Measurements from ENCODE around the gene CTCF.
A peak's percentile ranks its signal among the peaks of the same experiment; 100 is the strongest.

CTCF gene

DNA sequence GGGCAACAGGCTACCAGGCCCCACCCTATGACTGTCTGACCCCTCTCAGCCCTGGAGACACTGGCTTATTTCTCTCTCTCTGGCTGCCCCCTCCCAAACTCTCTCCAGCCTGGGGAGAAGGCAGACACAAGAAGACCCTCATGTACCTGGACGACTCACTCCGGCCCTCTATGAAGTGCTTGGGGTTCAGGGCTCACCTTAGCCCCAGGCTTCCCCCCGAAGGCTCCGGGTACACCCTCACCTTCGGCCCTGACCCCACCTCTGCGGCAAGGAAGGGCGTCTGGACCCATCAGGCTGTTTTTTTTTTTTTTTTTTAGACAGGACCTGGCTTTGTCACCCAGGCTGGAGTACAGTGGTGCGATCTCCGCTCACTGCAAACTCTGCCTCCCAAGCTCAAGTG is 81.7 kb downstream of the CTCF start:
- peak overlapping the region; percentile 81 for H3K4me3 Mint-ChIP-seq
- H3K36me3 Mint-ChIP-seq (ENCODE audit: low read depth) = peaks cover 6% of the 10 kb centered on the region
- H3K27me3 Mint-ChIP-seq = no peaks in the 10 kb centered on the region
- H3K9me3 Mint-ChIP-seq = no peaks in the 10 kb centered on the region
- peak overlapping the region; percentile 61 for H3K27ac Mint-ChIP-seq
- H3K4me1 Mint-ChIP-seq (ENCODE audit: low read depth) = peaks cover 8% of the 10 kb centered on the region

- peak overlapping the region; percentile 91 for H3K27ac Mint-ChIP-seq
- H3K36me3 Mint-ChIP-seq (ENCODE audit: low read depth) = peaks cover 11% of the 10 kb centered on the region
- no peaks in the 10 kb centered on the region for H3K27me3 Mint-ChIP-seq
- no peaks in the 10 kb centered on the region for H3K9me3 Mint-ChIP-seq
- peaks cover 8% of the 10 kb centered on the region for H3K4me1 Mint-ChIP-seq (ENCODE audit: low read depth)
- H3K4me3 Mint-ChIP-seq = peak overlapping the region; percentile 85
Observed at GRCh38 chr16:67645397-67646121, 83.2 kb downstream of the CTCF start.

GRCh38 chr16:67647111-67647651 is 84.9 kb downstream of the CTCF start:
- H3K4me3 Mint-ChIP-seq = no peak overlapping the region
- no peaks in the 10 kb centered on the region for H3K27me3 Mint-ChIP-seq
- no peak overlapping the region for H3K27ac Mint-ChIP-seq

GRCh38 chr16:67647681-67648080 is 85.4 kb downstream of the CTCF start:
- Mint-ChIP-seq H3K4me3 (no peak overlapping the region), H3K4me1 (ENCODE audit: low read depth) (peaks cover 8% of the 10 kb centered on the region), H3K27me3 (no peaks in the 10 kb centered on the region), H3K36me3 (ENCODE audit: low read depth) (peaks cover 25% of the 10 kb centered on the region), H3K9me3 (no peaks in the 10 kb centered on the region), H3K27ac (no peak overlapping the region)

More at GRCh38 chr16:67647111-67647651, 84.9 kb downstream of the CTCF start:
- no peaks in the 10 kb centered on the region for H3K9me3 Mint-ChIP-seq
- H3K36me3 Mint-ChIP-seq (ENCODE audit: low read depth) = peaks cover 23% of the 10 kb centered on the region
- peaks cover 8% of the 10 kb centered on the region for H3K4me1 Mint-ChIP-seq (ENCODE audit: low read depth)

DNA sequence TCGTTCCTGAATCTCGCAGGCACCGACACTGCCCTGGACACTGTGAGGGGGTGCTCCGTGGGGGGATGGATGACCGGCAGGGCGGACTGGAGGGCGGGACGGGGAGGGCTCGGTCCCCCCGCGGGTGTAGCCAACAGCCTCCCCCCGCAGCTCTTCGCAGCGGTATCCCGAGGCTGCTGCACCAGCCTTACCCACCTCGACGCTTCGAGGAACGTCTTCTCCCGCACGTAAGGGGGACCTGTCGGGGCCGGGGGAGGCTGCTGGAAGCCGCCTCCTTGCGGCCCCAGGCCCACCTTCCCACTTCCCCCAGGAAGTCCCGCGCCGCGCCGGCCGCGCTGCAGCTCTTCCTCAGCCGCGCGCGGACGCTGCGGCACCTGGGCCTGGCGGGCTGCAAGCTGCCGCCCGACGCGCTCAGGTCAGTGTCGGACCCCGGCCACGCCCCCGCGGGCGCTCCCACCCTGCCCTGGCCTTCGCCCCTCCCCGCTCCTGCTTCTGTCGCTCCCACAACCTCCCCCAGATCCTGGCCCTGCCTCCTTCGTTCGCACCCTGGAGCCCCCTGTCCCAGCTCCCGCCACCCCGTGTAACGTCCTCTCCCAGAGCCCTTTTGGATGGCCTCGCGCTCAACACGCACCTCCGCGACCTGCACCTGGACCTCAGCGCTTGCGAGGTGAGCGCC is 85.9 kb downstream of the CTCF start:
- no peaks in the 10 kb centered on the region for H3K9me3 Mint-ChIP-seq

DNA sequence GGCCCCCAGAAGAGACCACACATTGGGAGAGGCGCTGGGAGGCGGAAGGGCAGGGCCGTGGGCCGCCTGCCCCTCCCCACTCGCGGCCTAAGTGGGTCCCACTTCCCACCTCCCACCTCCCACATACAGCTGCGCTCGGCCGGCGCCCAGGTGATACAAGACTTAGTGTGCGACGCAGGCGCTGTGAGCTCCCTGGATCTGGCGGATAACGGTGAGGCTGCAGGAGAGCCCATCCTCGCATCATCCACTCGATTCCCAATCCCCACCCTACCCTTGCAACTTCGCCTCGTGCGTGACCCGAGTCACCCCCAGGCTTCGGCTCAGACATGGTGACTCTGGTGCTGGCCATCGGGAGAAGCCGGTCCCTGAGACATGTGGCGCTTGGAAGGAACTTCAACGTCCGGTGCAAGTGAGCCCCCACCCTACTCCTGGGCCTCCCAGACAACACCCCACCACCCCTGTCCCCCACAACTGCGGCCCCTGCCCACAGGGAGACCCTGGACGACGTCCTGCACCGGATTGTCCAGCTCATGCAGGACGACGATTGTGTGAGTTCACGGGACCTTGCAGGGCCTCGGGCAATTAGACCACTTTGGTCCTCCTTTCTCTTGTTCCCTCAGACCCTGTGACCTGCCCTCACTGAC is 86.6 kb downstream of the CTCF start:
- H3K27ac Mint-ChIP-seq = no peak overlapping the region
- peaks cover 25% of the 10 kb centered on the region for H3K36me3 Mint-ChIP-seq (ENCODE audit: low read depth)

More for the DNA sequence above, 85.9 kb downstream of the CTCF start:
- H3K36me3 Mint-ChIP-seq (ENCODE audit: low read depth) = peaks cover 25% of the 10 kb centered on the region
- H3K4me3 Mint-ChIP-seq = no peak overlapping the region
- H3K27ac Mint-ChIP-seq = no peak overlapping the region
- no peaks in the 10 kb centered on the region for H3K27me3 Mint-ChIP-seq
- peaks cover 8% of the 10 kb centered on the region for H3K4me1 Mint-ChIP-seq (ENCODE audit: low read depth)

DNA sequence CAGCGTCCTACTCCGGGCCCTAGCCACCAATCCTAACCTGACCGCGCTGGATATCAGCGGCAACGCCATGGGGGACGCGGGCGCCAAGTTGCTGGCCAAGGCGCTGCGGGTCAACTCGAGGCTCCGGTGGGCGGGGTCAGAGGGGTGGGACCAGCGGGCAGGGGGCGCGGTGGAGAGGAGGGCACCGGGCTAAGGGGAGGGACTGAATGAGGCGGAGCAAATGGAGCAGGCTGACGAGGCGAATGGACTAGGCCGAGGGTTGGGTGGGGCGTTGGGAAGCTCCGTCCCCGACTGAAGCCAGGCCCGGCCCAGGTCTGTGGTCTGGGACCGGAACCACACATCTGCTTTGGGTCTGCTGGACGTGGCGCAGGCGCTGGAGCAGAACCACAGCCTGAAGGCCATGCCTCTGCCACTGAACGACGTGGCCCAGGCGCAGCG is 87.2 kb downstream of the CTCF start:
- Mint-ChIP-seq H3K36me3 (ENCODE audit: low read depth) (peaks cover 25% of the 10 kb centered on the region), H3K4me1 (ENCODE audit: low read depth) (peaks cover 5% of the 10 kb centered on the region), H3K27me3 (no peaks in the 10 kb centered on the region), H3K9me3 (no peaks in the 10 kb centered on the region), H3K4me3 (no peak overlapping the region), H3K27ac (no peak overlapping the region)

More for the DNA sequence above, 86.6 kb downstream of the CTCF start:
- no peaks in the 10 kb centered on the region for H3K9me3 Mint-ChIP-seq
- H3K4me3 Mint-ChIP-seq = no peak overlapping the region
- peaks cover 8% of the 10 kb centered on the region for H3K4me1 Mint-ChIP-seq (ENCODE audit: low read depth)
- H3K27me3 Mint-ChIP-seq = no peaks in the 10 kb centered on the region

DNA sequence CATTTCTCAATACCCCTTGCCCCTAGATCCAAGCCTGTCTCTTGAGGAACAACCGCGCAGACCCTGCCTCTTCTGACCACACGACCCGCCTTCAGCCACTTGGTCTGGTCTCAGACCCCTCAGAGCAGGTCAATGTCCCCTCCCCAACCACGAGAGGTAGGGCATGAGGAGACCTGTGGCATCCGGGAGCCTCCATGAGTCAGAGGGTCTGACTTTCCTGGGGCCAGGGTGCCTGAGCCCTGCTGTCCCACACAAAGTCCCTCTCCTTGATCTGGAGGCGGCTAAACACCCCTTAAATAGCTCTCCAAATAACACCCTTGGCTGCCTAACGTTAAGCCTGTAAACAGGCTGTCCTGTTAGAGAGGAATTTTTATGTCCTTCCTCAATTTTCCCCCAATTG is 87.7 kb downstream of the CTCF start:
- Mint-ChIP-seq H3K9me3 (no peaks in the 10 kb centered on the region), H3K4me3 (no peak overlapping the region), H3K27me3 (no peaks in the 10 kb centered on the region), H3K4me1 (ENCODE audit: low read depth) (peaks cover 4% of the 10 kb centered on the region), H3K36me3 (ENCODE audit: low read depth) (peaks cover 25% of the 10 kb centered on the region), H3K27ac (no peak overlapping the region)

DNA sequence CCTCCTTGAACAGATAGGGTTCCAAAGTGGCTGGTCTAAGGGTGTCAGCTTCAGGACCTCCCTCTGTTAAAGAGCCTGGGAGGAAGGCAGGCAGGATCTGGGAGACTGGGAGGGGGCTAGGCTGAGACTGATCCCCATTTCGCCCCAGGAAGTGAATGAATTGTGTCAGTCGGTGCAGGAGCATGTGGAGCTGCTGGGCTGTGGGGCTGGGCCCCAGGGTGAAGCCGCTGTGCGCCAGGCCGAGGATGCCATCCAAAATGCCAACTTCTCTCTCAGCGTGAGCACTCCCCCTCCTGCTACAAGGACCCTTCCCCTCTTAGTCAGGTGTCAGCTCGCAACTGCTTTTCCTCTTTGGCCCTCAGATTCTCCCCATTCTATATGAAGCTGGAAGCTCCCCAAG is 88.7 kb downstream of the CTCF start:
- Mint-ChIP-seq H3K4me1 (ENCODE audit: low read depth) (peaks cover 4% of the 10 kb centered on the region), H3K4me3 (no peak overlapping the region), H3K36me3 (ENCODE audit: low read depth) (peaks cover 32% of the 10 kb centered on the region), H3K27ac (no peak overlapping the region), H3K9me3 (no peaks in the 10 kb centered on the region), H3K27me3 (no peaks in the 10 kb centered on the region)

- no peaks in the 10 kb centered on the region for H3K27me3 Mint-ChIP-seq
- no peak overlapping the region for H3K4me3 Mint-ChIP-seq
- peaks cover 28% of the 10 kb centered on the region for H3K36me3 Mint-ChIP-seq (ENCODE audit: low read depth)
- no peak overlapping the region for H3K27ac Mint-ChIP-seq
- H3K4me1 Mint-ChIP-seq (ENCODE audit: low read depth) = no peaks in the 10 kb centered on the region
- H3K9me3 Mint-ChIP-seq = no peaks in the 10 kb centered on the region
Observed at GRCh38 chr16:67651847-67652246, 89.5 kb downstream of the CTCF start.

DNA sequence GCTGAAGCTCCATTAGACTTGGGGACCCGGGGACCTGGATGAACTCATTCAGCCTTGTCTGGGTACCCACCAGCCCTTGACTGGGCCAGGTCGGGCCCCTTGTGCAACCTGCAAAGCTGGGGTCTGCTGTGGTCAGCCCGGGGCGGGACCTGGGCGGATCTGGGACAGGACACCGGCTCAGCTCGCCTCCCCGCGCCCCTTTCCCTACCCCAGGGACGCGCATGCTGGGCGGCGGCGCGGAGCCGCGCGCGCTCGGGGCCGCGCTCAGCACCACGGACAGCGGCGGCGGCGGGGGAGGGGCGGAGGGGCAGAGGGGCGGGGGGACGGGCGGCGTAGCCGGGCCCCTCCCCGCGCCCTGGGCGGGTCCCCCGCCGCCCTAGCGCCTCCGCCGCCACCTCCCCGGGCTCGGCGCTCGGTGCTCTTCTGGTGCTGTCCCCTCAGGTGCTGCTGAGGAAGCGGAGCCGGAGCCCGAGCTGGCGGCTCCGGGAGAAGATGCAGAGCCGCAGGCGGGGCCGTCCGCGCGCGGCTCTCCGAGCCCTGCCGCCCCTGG is 90.3 kb downstream of the CTCF start:
- H3K36me3 Mint-ChIP-seq (ENCODE audit: low read depth) = peaks cover 28% of the 10 kb centered on the region

GRCh38 chr16:67653128-67653788 is 90.9 kb downstream of the CTCF start:
- no peaks in the 10 kb centered on the region for H3K9me3 Mint-ChIP-seq
- H3K4me3 Mint-ChIP-seq = no peak overlapping the region
- no peaks in the 10 kb centered on the region for H3K27me3 Mint-ChIP-seq
- H3K27ac Mint-ChIP-seq = no peak overlapping the region
- H3K36me3 Mint-ChIP-seq (ENCODE audit: low read depth) = peaks cover 28% of the 10 kb centered on the region
- H3K4me1 Mint-ChIP-seq (ENCODE audit: low read depth) = peaks cover 4% of the 10 kb centered on the region

More for the DNA sequence above, 90.3 kb downstream of the CTCF start:
- Mint-ChIP-seq H3K27ac (no peak overlapping the region), H3K27me3 (no peaks in the 10 kb centered on the region), H3K9me3 (no peaks in the 10 kb centered on the region), H3K4me1 (ENCODE audit: low read depth) (no peaks in the 10 kb centered on the region), H3K4me3 (no peak overlapping the region)

DNA sequence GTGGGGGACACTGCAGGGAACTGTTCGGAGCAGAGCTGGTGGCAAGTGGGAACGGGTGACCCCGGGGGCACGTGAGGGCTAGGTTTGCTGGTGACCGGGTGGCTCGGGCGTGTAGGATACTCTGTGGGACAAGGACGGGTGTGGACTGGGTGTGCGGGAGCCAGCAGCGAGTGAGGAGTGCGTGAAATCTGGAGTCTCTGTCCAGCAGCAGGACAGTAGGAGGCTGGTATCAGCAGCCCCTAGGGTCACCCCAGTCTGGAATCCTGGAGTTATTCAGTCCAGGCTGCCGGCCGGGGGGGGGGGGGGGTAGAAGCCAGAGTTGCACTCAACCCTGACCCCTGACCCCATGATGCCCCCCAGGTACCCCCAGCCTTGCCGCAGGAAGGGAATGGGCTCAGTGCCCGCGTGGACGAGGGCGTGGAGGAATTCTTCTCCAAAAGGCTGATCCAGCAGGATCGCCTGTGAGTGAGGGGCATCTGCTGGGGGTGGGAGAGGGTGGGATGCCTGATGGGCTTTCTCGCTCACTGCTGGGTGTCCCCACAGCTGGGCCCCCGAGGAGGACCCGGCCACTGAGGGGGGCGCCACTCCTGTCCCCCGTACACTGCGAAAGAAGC is 91.6 kb downstream of the CTCF start:
- no peak overlapping the region for H3K4me3 Mint-ChIP-seq
- H3K36me3 Mint-ChIP-seq (ENCODE audit: low read depth) = peaks cover 28% of the 10 kb centered on the region
- peak overlapping the region; percentile 68 for H3K27ac Mint-ChIP-seq
- no peaks in the 10 kb centered on the region for H3K9me3 Mint-ChIP-seq
- peaks cover 10% of the 10 kb centered on the region for H3K4me1 Mint-ChIP-seq (ENCODE audit: low read depth)
- no peaks in the 10 kb centered on the region for H3K27me3 Mint-ChIP-seq

- H3K4me3 Mint-ChIP-seq = no peak overlapping the region
- H3K36me3 Mint-ChIP-seq (ENCODE audit: low read depth) = peaks cover 28% of the 10 kb centered on the region
- no peaks in the 10 kb centered on the region for H3K9me3 Mint-ChIP-seq
- no peaks in the 10 kb centered on the region for H3K27me3 Mint-ChIP-seq
- H3K27ac Mint-ChIP-seq = no peak overlapping the region
- H3K4me1 Mint-ChIP-seq (ENCODE audit: low read depth) = peaks cover 13% of the 10 kb centered on the region
Observed at GRCh38 chr16:67654403-67654911, 92.1 kb downstream of the CTCF start.
